Fibroblast of pulmonary artery (primary cell): Measurements from ENCODE around the gene MSMP.
A peak's percentile ranks its signal among the peaks of the same experiment; 100 is the strongest.

Source experiments
- DNase-seq: peaks from one replicate; pipeline ENCODE4 v3.0.0-alpha.2; 2010; ENCODE audit warnings: low read depth
- H3K4me3 ChIP-seq: replicated peaks from 2 replicates; pipeline ENCODE4 v1.5.1; 2011; ENCODE audit warnings: low read depth, mild to moderate bottlenecking, control low read depth, low read length, moderate library complexity
- TF ChIP-seq, protein P1 (sequence below): IDR thresholded peaks from 2 replicates; pipeline ENCODE4 v1.5.1; 2011; ENCODE audit warnings: mild to moderate bottlenecking, control low read depth, low read length, inconsistent platforms; ENCODE audit errors: missing control alignments

MSMP gene, protein sequence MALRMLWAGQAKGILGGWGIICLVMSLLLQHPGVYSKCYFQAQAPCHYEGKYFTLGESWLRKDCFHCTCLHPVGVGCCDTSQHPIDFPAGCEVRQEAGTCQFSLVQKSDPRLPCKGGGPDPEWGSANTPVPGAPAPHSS

DNA sequence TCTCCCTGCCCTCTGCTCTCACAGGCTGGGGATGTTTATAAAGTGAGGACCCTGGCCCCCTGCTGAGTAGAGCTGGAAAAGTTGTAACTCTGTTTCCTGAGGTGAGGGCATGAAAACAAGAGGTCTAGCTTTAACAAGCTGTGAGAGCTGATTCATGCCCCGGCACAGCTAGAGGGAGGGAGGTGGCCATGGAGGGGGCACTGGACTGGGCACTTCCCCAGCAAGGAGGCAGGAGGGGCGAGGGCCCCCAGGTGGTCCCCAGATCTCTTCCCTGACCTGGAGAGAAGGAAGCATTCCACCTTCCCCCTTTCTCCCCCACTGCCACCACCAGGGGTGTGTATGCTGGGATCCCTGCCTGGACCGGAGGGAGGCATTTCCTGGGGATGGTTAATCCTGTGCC is at the start of gene MSMP:
Gene MSMP, minus strand, starts transcription at position 13 of the 400 bp plus-strand sequence. CDS start 147 bp downstream, outside the sequence.
- no peak within 1 kb of the TSS for H3K4me3 ChIP-seq
- DNase-seq = no peak
- TF ChIP-seq, protein P1, sequence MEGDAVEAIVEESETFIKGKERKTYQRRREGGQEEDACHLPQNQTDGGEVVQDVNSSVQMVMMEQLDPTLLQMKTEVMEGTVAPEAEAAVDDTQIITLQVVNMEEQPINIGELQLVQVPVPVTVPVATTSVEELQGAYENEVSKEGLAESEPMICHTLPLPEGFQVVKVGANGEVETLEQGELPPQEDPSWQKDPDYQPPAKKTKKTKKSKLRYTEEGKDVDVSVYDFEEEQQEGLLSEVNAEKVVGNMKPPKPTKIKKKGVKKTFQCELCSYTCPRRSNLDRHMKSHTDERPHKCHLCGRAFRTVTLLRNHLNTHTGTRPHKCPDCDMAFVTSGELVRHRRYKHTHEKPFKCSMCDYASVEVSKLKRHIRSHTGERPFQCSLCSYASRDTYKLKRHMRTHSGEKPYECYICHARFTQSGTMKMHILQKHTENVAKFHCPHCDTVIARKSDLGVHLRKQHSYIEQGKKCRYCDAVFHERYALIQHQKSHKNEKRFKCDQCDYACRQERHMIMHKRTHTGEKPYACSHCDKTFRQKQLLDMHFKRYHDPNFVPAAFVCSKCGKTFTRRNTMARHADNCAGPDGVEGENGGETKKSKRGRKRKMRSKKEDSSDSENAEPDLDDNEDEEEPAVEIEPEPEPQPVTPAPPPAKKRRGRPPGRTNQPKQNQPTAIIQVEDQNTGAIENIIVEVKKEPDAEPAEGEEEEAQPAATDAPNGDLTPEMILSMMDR = no peak

DNA sequence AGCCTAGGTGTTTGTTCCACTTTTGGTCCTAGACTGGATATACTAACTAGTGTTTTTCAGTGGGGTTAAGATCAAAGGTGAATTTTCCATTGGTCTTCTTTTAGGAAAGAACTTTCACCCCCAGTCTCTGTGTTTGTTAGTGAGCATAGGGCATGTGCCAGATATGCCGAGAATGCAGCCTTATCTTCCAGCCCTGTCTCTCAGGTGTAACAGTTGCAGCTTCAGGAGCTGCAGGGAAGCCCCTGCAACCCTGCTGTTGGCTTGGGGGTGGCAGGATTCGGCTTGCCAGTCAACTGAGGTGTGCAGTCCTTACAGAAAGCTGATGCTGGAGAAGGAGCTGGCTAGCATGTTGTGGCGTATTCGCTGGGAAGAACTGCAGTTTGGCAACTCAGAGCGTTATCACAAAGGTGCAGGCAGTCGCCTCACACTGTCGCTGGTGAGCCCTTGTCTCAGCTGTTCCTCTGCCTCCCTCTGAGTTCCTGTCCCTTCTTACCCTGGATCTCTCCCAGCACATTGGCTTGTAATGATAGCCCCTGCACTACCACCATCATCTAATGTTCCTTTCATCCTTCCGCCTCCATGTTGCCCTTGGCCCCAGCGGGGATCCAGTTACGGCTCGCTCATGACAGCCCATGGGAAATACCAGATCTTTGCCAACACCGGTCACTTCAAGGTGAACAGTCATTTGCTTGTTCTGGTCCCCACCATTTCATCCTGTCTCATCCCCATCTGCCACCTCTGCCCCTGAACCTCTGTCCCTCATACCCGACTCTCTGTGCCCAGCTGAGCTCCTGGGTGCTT is 47.5 kb upstream of the MSMP start:
- TF ChIP-seq, protein P1 = no peak
- H3K4me3 ChIP-seq = no peak overlapping the region

DNA sequence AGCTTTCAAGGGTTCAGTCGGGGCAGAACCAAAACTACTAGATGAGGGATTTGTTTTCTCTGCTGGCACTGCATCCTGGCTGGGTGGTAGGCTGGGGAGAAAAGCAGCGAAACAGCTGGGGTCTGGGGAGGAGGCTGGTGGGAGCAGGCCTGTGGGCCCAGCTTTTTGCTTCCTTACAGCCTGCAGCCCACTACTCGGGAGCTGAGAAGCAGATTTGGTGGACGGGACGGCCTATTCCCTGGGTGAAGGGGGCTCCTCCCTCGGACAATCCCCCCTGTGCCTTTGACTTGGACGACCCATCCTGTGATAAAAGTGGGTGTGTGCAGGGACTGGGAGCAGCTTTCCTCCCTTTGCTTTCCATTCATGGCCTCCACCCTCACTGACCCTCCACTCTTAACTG is 46.5 kb upstream of the MSMP start:
- DNase-seq = no peak
- H3K4me3 ChIP-seq = no peak overlapping the region
- TF ChIP-seq, protein P1 = no peak

More for the DNA sequence above, 47.5 kb upstream of the MSMP start:
- no peak for DNase-seq

DNA sequence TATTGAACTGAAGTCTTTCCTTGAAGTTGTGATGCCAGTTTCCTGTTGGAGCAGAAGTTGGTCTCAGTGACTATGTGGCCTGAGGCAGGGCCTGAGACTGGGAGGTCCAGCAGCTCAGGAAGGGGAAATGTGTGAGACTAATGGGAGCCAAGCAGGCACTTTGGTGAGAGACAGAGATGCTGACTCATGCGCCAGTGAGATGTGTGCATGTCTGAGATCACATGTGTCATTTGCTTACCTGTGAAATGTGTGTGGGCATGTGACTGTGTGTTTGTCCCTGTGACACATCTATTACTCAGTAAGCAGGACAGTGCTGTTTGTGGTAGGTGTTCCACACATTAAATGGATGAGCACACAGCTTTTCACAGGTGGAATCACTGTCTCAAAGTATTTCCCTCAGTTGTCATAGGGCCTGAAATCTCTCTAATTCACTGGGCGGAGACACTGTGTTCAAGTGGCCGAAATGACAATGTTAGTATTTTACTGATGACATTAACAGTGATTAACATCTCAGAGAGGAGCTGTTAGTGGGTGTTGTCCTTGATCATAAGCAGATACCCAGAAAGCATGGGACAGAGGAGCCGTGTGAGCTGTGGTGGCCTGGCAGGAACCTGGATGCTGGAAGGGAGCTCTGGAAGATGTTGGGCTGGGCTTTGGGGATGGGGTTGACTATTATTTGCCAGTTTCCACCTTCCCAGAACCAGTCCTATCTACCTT is 44.7 kb upstream of the MSMP start:
- peak; percentile 29 for DNase-seq
- H3K4me3 ChIP-seq = no peak overlapping the region
- TF ChIP-seq, protein P1 = no peak

DNA sequence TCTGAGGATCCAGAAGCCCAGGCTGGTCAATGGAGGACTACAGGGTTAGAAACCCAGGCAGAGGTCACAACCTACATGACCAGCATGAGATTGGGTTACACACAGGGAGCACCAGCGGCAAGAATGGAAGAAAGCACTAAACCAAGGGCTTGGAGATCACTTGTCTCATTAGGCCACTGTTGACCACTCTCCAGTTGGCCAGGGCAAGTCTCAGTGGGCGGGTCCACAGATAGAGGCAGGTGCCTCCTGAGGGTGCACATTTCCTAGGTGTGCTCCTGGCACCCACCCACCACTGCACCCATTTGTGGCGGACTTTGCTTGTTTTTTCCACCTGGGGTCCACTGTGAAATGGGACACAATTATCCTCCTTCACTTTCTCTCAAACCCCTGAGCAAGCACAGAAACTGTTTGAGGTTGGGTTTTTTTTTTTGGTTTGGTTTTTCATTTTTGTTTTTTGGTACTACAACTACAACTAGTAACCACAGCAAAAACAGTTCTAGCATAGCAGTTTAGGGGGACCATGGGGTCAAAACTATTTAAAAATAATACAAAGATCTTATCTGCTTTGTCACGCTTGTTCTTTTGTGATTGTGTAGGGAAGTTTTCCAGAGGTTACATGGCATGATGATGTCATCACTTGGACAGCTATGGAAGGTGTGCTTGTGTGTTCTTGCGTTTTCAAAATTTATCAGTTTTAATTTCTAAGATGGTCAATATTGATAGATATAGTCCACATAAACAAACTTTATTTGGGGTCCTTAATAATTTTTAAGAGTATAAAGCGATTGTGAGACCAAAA is 43.4 kb upstream of the MSMP start:
- TF ChIP-seq, protein P1 = no peak
- no peak for DNase-seq

DNA sequence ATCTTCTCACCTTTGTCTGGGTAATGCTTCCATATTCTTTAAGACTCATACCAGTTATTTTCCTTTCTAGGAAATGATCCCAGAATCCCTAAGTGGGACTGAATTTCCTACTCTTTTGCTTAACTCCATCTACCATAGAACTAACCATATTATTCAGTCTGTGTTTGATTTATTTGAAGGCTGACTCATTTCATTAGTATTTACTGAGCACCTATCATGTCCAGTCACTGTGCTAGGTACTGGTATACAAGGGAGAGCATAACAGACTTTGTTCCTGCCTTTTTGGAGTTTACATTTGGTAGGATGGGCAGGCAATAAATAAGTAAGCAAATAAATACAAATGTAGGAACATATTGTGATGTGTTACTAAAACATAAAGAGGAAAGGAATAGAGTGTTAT is 41.6 kb upstream of the MSMP start:
- no peak for DNase-seq
- no peak overlapping the region for H3K4me3 ChIP-seq
- TF ChIP-seq, protein P1 = no peak

More for the DNA sequence above, 43.4 kb upstream of the MSMP start:
- H3K4me3 ChIP-seq = no peak overlapping the region
